Measurements from ENCODE around the gene SMAD9. TPM values are rescaled to one million over a fixed set of nuclear protein-coding genes. Genes with fewer than 3 reads are reported as not detected.

The SMAD9 gene
- total RNA-seq, 1 donor from 2014 or later: 9.0 TPM

DNA sequence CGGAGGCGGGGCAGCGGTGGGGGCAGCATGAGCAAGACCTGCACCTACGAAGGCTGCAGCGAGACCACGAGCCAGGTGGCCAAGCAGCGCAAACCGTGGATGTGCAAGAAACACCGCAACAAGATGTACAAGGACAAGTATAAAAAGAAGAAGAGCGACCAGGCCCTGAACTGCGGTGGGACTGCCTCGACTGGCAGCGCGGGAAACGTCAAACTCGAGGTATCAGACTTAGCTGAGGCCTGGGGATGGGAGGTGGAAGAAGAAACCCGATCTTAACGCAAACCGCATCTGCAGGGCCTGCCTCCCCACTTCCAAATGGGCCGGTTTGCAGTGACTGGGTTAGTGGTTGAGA is 100.3 kb downstream of the SMAD9 start:
- no peak for DNase-seq (ENCODE audit: low spot score)

DNA sequence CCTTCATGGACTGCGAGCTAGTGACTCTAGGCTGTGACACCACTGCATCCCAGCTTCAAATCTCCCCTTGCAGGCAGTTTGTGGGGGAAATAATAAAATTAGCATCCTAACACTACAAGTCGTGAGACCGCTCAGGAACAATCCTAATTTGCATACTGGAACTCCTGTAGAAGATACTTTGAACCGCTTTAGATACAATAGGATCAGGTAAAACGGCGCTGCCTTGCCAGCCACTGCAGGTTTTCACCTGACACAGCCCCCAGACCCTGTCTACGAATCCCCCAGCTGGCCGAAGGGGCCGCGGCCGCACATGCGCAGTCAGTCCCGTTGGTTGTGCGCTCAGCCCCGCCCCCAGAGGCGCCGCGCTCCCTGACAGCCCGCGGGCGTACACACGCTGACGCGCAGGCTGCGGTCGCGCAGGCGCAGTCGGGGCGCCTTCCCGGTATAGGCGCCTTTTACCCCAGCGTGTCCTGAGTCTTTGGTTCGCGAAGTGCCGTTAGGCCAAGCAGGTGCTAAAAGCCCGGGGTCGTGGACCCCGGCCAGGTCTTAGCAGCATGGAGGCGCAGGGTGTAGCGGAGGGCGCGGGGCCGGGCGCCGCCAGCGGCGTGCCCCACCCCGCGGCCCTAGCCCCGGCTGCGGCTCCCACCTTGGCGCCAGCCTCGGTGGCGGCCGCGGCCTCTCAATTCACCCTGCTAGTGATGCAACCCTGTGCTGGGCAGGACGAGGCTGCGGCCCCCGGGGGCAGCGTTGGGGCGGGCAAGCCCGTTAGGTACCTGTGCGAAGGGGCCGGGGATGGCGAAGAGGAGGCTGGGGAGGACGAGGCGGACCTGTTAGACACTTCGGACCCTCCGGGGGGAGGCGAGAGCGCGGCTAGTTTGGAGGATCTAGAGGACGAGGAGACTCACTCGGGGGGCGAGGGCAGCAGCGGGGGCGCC is 101.0 kb downstream of the SMAD9 start, which contains the start of gene RFXAP:
Gene RFXAP, plus strand, starts transcription at position 419 of the 935 bp plus-strand sequence. Its CDS starts 136 bp downstream, at position 555.
- peak; percentile 97 for DNase-seq (ENCODE audit: low spot score)

DNA sequence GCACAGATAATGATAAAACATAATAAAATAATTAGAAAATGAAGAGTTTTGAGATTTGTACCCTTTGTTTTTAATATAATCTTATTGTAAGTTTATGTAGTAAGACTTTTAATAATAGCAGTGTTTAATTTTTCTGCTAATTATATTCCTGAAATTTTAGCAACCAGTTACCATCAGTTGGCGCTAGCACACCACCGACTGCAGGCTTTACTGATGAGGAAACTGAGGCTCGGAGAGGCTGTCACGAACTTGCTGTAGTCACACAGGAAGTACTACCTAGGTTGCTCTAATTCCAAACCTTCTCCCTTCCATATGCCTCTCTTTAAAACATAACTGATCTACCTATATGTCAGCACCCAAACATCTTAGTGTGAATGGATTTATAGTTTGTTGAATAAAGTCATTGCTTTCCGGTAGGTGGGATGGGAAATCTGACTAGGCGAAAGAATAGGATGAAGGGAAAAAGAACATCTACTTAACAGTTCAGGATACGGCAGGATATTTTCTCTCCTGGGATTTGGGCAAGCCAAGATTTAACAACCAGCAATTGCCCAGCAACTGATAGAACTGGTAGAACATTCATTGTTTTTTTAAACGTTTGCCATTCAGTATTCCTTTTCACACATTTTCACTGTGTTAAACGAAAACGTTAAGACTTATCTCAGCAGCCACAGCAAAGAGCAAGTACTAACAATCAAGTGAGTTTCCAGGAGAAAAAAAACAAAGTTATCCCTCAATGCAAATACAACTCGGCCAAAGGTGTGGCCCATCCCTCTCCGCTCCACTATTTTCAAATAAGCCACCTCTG is 101.8 kb downstream of the SMAD9 start:
- no peak for DNase-seq (ENCODE audit: low spot score)

DNA sequence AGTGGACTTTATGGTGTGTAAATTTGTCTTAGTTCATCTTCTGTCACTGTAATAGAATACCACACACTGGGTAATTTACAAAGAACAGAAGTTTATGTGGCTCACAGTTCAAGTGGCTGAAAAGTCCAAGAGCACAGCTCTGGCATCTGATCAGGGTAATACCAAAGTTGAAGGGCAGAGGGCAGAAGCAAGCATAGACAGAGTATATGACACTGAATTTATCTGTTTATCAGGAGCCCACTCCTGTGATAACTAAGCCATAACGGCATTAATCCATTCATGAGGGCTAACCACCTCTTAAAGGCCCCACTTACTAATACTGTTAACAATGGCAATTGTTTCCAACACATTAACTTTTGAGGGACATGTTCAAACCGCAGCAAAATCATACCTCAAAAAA is 105.0 kb downstream of the SMAD9 start:
- DNase-seq (ENCODE audit: low spot score): no peak

DNA sequence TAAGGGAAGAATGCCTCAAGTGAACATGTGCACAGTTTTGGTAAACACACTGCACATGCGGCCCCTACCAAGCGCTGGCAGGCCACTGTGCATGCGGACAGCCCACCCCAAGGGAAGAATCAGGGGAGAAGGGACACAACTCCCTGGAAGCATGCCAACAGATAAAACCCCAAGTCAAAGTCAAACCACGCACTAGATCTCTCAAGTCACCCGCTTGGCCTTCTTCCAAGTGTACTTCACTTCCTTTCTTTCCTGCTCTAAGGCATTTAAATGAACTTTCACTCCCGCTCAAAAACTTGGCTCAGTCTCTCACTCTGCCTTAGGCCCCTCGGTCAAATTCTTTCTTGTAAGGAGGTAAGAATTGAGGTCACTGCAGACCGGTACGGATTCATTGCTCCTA is 105.6 kb downstream of the SMAD9 start:
- DNase-seq (ENCODE audit: low spot score): no peak

DNA sequence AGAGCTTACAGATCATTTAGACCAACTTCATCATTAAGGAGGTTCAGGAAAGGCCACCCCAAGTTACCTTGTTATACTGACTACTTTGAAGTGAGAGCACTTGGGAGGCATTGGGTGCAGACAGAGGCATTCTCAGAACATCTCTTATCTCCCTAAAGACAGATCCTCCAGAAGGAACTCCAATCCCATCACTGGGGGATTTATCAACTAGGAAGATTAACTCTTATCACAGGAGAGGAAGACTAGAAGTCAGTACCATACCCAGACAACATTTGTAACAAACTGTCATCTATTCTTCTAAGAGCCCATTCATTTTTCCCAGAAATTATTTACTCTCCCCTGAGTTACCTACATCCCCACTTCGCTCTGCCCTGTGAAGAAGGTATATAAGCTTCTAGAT is 106.8 kb downstream of the SMAD9 start:
- DNase-seq (ENCODE audit: low spot score): no peak

DNA sequence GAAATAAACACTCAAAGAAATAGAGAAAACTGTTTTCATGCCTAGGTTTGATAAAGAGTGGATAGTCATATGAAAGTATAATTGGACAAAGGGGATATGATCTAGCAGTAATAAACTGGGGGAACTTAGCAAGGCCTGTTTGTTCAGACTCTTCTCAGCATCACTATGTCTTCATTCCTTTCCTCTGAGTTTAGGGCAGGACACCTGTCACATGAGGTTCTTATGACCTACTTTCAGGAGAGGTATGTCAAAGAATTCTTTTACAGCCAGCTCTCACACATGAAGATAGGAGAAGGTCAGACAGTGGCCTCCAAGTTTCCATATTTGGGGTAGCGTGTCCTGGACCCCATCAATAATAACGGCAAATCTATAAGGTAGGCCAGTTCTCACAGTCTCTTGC is 112.4 kb downstream of the SMAD9 start:
- no peak for DNase-seq (ENCODE audit: low spot score)

DNA sequence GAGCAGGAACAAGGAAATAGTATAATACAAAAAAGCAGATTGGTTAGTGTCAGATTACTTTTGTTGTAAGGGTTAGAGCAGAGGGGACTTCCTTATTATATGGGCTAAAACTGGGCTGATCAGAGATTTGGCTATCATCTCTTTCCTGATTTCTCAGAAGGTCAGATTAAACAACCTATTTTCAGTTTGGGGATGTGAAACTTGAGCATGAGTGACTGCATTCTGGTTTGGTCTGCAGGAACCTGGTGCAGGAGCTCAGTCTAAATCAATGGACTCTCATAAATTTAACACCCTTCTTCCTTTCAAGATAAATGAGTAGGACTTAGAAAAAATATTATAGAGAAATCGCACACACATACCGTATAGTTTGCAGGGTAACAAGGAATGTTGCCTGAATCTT is 113.9 kb downstream of the SMAD9 start:
- no peak for DNase-seq (ENCODE audit: low spot score)

DNA sequence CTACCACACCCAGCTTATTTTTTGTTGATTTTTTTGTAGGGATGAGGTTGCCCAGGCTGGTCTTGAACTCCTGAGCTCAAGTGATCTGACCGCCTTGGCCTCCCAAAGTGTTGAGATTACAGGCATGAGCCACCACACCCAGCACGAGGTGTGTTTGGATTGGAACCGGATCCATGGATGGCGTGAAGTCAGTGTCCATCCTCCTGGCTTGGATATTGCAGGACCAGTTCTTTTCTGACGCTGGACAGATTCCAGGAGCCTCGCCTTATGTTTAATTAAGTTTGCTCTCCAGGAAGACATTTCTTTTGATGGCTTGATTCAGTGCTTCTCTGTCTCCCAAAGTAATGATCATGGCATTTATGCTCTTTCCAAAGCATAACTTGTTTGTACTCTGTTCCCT is 115.5 kb downstream of the SMAD9 start:
- no peak for DNase-seq (ENCODE audit: low spot score)

DNA sequence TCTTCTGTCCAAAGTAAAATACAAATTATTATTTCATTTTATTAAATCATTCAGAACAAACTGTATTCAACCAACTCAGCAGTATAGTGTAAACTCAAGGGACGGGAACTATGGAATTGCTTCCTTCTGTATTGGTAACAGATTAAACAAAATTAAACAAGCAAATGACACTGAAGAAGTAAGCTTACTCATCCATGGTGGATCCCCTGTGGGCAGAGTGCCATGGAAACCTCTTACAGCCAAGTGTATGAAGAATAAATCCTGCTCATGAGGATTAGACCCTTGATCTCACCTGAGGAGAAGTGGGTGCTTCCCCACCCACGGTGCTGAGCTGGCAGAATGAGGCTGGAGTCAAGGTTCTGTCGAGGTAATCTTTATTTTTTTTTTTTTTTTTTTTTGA is 119.0 kb downstream of the SMAD9 start:
- DNase-seq (ENCODE audit: low spot score): no peak

DNA sequence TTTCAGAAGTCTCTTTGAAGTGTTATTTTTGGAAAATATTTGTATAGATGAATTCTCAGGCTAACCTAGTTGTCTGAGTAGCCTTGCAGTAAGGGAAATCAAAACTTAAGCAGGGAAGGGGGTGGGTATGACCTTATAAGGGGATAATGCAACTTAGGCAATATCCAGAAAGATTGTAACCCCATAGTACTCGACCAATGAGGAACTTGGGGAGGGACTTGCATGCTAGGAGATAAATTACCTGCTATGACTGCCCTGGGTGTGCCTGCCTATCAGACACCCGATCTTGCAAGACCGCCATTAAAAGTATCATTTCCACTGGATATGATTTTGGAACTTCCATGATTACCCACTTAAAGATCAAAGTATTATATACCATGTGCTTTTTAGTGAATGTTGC is 124.0 kb downstream of the SMAD9 start:
- DNase-seq (ENCODE audit: low spot score): no peak

DNA sequence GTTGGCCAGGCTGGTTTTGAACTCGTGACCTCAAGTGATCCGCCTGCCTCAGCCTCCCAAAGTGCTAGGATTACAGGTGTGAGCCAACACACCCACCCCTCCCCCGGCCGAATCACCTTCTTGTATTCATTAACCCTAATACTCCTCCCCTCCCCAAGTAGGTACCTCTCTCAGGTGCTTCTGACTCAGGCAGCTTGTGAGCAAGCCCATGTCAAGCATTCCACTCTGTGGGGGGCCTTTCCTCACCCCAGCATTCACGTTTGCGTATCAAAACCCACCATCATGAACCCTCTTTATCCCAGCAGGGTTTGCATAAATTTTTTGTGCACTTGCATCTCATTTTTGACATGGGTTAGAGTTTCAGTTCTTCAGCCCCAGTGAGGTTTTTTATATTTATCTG is 124.6 kb downstream of the SMAD9 start:
- no peak for DNase-seq (ENCODE audit: low spot score)

Other genes with a start within 250 kb of the SMAD9 start
- not detected for gene SERTM1, start 246.2 kb downstream of the SMAD9 start, total RNA-seq
- gene RFXAP, start 101.0 kb downstream of the SMAD9 start, total RNA-seq: 4.0 TPM
- gene ALG5, start 79.1 kb upstream of the SMAD9 start, total RNA-seq: 44.0 TPM
- 24.5 TPM for gene EXOSC8, start 80.5 kb upstream of the SMAD9 start, total RNA-seq
- 33.3 TPM for gene SUPT20H, start 139.4 kb upstream of the SMAD9 start, total RNA-seq
- gene CSNK1A1L, start 185.4 kb upstream of the SMAD9 start, total RNA-seq: not detected

Measured in mesenteric fat pad (tissue), 1 donor.